ENCODE results near the gene SMARCD3. TPM values are rescaled to one million over a fixed set of nuclear protein-coding genes. Genes with fewer than 3 reads are reported as not detected.

Gene SMARCD3
- total and polyA plus RNA-seq, 2 of the 8 experiments (the other 6 are each of a cell fraction or from before 2014, with no cell fraction given): 3.0 to 5.6 TPM

DNA sequence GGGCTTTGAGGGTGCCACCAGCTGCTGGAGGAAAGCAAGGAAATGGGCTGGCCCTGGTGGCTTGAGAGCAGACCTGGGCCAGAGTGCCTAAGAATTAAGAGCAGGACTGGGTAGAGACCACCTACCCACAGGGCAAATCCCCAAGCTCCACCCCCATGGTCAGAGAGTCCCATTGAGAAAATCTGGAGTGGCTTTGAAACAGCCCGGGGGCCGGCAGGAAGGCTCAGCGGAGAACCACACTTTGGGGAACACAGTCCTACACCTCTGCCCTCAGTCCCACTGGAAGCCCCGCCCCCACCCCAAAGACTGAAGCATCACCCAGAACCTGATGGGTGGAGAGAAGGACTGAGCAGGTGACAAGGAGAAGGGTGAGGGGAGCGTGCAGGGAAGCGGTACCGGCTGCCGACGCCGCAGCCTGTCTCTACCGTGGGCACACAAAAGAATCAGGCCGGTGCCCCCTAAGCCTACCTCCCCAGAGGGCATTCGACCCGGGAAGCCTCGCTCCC, 3.6 kb downstream of the SMARCD3 start:
- H2AK5ac ChIP-seq (ENCODE audit: low read depth, low read length): no peak overlapping the region
- no peak overlapping the region for H2BK120ac ChIP-seq (replicated peaks; ENCODE audit: low read depth, low read length)
- TF ChIP-seq PHF8 (conservative IDR thresholded peaks at IDR 0.05; ENCODE audit: low read depth, low read length) (no peak), CBX5 (IDR thresholded peaks at IDR 0.05; ENCODE audit: low read depth, low read length) (no peak), SIN3A (conservative IDR thresholded peaks at IDR 0.05 in 1 of 2, IDR thresholded peaks at IDR 0.05 in 1 of 2; ENCODE audit: low read depth in 1 of 2, low read length in 2 of 2) (0 out of 4 replicates have a peak, but pooled peaks of 1 of the 2 experiments have one; percentile 10), FOSL1 (IDR thresholded peaks at IDR 0.05; ENCODE audit: insufficient read depth, low read depth, low read length) (no peak), NRF1 (IDR thresholded peaks at IDR 0.05; ENCODE audit: low read depth, low read length) (no peak), SP4 (IDR thresholded peaks at IDR 0.05; ENCODE audit: low read length) (no peak)
- no peaks in the 10 kb centered on the region for H3K9me3 ChIP-seq (ENCODE audit: insufficient read depth in 2 of 2, low read depth in 1 of 2, low read length in 1 of 2)
- no peak for DNase-seq (ENCODE audit: low read depth in 1 of 2, low spot score in 2 of 2)
- ChIA-PET POLR2A (ENCODE audit: partially characterized antibody) (interaction anchor here (0.8 to 1.4 kb wide), 5 partner anchors 7 to 32 kb away, joined by 3 to 7 read pairs (median 4); partner anchors contain the start of genes ABCF2 and CHPF2), CTCF (ENCODE audit: partially characterized antibody) (interaction anchor here (0.9 to 5.1 kb wide), 55 partner anchors 8 to 469 kb away, joined by 3 to 71 read pairs (median 6); partner anchors contain the start of genes ABCF2, ASB10, CHPF2 and GBX1)
- no peak overlapping the region for H2BK15ac ChIP-seq (ENCODE audit: low read length)
- no peak for FAIRE-seq
- no peak overlapping the region for H2BK20ac ChIP-seq (ENCODE audit: low read length)
- H3K23ac ChIP-seq (ENCODE audit: insufficient read length): no peak overlapping the region
- no peaks in the 10 kb centered on the region for H3K36me3 ChIP-seq (ENCODE audit: control insufficient read depth in 2 of 4, insufficient read depth in 4 of 4, low read length in 3 of 4)
- no peak overlapping the region for H2BK12ac ChIP-seq (ENCODE audit: low read depth, low read length)
- peak overlapping the region; percentile 20 to 61 (median 33) for H3K4me3 ChIP-seq (ENCODE audit: extremely low read depth in 1 of 4, insufficient read depth in 2 of 4, low read depth in 3 of 4, low read length in 4 of 4)
- no peak overlapping the region for H3K18ac ChIP-seq (ENCODE audit: extremely low read depth, low read length)
- no peak overlapping the region; a peak in 1 of 7 replicates for H3K9ac ChIP-seq (replicated peaks in 1 of 4; ENCODE audit: extremely low read depth in 1 of 4, low read depth in 3 of 4, low read length in 3 of 4)
- peak overlapping the region; percentile 58 to 88 for H3K4me2 ChIP-seq (ENCODE audit: insufficient read depth in 1 of 2, low read depth in 2 of 2, low read length in 2 of 2)
- H3K79me2 ChIP-seq (ENCODE audit: control insufficient read depth in 1 of 2, insufficient read depth in 2 of 2, low read length in 2 of 2): no peaks in the 10 kb centered on the region
- H4K8ac ChIP-seq (ENCODE audit: extremely low read depth, insufficient read depth, low read length): no peak overlapping the region; the same call in 1 of the 2 replicates
- H4K91ac ChIP-seq (replicated peaks; ENCODE audit: insufficient read length, low read length): no peak overlapping the region
- no peak overlapping the region for H3K14ac ChIP-seq (ENCODE audit: insufficient read length)
- no peak overlapping the region for H3K4ac ChIP-seq (replicated peaks; ENCODE audit: insufficient read length, low read depth, low read length)
- H2AFZ ChIP-seq (ENCODE audit: low read length): no peak overlapping the region
- H4K20me1 ChIP-seq (replicated peaks in 1 of 2; ENCODE audit: control insufficient read depth in 1 of 2, insufficient read depth in 2 of 2, low read length in 2 of 2): peaks cover 1 to 9% of the 10 kb centered on the region in 2 experiments
- peaks cover 16 to 51% (median 44%) of the 10 kb centered on the region in 4 experiments for H3K27me3 ChIP-seq (replicated peaks in 1 of 4; ENCODE audit: control insufficient read depth in 3 of 4, extremely low read depth in 1 of 4, insufficient read depth in 3 of 4, low read length in 3 of 4)
- no peak overlapping the region for H3K27ac ChIP-seq (ENCODE audit: low read depth, low read length)
- no peak overlapping the region for H4K5ac ChIP-seq (ENCODE audit: insufficient read length, low read depth, low read length)
- WGBS, 2 experiments (ENCODE audit: extremely low coverage in 1 of 2, insufficient coverage in 1 of 2, insufficient read length in 1 of 2, insufficient replicate concordance in 2 of 2, low coverage in 1 of 2, low lambda C conversion rate in 2 of 2, missing lambda C conversion rate in 1 of 2): 6% methylated on average over 15 of the region's 15 CpGs; no CpG with 5 or more reads in 1 of the 2 experiments
- no peak overlapping the region for H3K56ac ChIP-seq (replicated peaks; ENCODE audit: insufficient read length, low read depth, low read length)
- H3K79me1 ChIP-seq (ENCODE audit: low read depth, low read length): peaks cover 3% of the 10 kb centered on the region; the same call in 1 of the 2 replicates
- H3K4me1 ChIP-seq (replicated peaks in 1 of 4; ENCODE audit: control insufficient read depth in 3 of 4, insufficient read depth in 4 of 4, low read length in 3 of 4): peaks cover 0 to 45% (median 30%) of the 10 kb centered on the region in 4 experiments; a peak in 6 of 7 replicates
- H3K23me2 ChIP-seq (ENCODE audit: low read depth, low read length): peaks cover 21% of the 10 kb centered on the region
- H2BK5ac ChIP-seq (ENCODE audit: low read depth, low read length): no peak overlapping the region

All from H1 (cell line).